SKM-1 treated with dmso at 0.1 percent for 144 hours (cell line): ENCODE data around the gene OR4M2.
"Not testable (repeated sequence)": the region's sequence is repeated elsewhere in the genome, so short reads cannot be mapped to it uniquely, and the experiment has no call there.

Experiments
- DNase-seq: peaks from one replicate; lab custom pipeline; 2025; ENCODE audit not compliant: unreplicated experiment; lab: John Stamatoyannopoulos, UW

The OR4M2 gene, protein sequence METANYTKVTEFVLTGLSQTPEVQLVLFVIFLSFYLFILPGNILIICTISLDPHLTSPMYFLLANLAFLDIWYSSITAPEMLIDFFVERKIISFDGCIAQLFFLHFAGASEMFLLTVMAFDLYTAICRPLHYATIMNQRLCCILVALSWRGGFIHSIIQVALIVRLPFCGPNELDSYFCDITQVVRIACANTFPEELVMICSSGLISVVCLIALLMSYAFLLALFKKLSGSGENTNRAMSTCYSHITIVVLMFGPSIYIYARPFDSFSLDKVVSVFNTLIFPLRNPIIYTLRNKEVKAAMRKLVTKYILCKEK

GRCh38 chr15:22080227-22080626, at the start of gene OR4M2:
OR4M2 (plus strand) TSS chr15:22080527; CDS start chr15:22080625, 98 bp downstream.
- DNase-seq, result not testable (repeated sequence)

- DNase-seq, result not testable (repeated sequence)
Measured at GRCh38 chr15:22069267-22069666, 11.1 kb upstream of the OR4M2 start.

- DNase-seq, result not testable (repeated sequence)
Measured at GRCh38 chr15:22081386-22081785, 1.1 kb downstream of the OR4M2 start.

GRCh38 chr15:22098616-22099253, 18.4 kb downstream of the OR4M2 start:
- not testable (repeated sequence) for DNase-seq

DNA sequence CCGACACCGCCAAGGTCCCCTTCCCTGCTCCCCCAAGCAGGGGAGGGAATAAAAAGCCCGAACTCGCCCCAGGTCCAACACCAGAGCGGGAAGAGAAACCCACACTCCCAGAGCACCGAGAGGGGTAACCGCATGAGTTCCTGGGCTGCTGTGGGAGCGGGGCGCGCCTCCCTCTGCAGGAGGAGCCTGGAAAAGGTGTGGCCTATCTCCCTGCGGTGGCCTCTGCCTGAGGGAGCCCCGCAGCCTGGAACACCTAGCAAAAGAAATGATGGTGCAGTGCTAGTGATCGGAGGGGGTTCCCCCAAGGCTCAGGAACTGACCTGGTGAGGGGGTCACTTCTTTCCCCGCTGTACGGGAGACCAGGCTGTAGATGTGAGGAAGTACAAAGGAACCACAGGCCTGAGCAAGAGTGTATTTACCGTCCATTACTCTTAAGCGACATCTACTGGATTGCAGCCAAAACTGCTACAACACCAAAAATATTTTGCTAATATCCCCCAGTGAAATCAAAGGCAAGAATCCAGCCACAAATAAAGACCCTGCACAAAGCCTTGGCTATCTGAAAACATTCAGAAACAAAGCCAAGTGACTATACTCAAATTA, 19.1 kb downstream of the OR4M2 start:
- DNase-seq, result not testable (repeated sequence)

- DNase-seq, result not testable (repeated sequence)
Measured at GRCh38 chr15:22122033-22122432, 41.7 kb downstream of the OR4M2 start.
